Neural cell (in vitro differentiated cells): ENCODE data around the gene PYGM.

Experiments
- EZH2 ChIP-seq: fragments of 200-600, 300-800 bp; shearing (Covaris generic), sonication (generic); IDR thresholded peaks from 2 replicates; pipeline ENCODE4 v1.6.1; 2014; ENCODE audit warnings: antibody characterized with exemption, low read length, borderline replicate concordance, mild to moderate bottlenecking; ENCODE audit not compliant: insufficient read depth, poor library complexity, severe bottlenecking
- POLR2AphosphoS5 ChIP-seq: IDR thresholded peaks from 2 replicates; pipeline ENCODE4 v1.6.1; 2012
- RAD21 ChIP-seq: fragments of 450-650 bp; conservative IDR thresholded peaks from 2 replicates; pipeline ENCODE4 v1.6.1; 2014; ENCODE audit warnings: antibody characterized with exemption, mild to moderate bottlenecking, moderate library complexity
- TAF1 ChIP-seq: IDR thresholded peaks from 2 replicates; pipeline ENCODE4 v1.6.1; 2012; ENCODE audit warnings: low read depth
- TF ChIP-seq, protein P1 (sequence below): IDR thresholded peaks from 2 replicates; pipeline ENCODE4 v1.6.1; 2012; ENCODE audit warnings: borderline replicate concordance
- TF ChIP-seq, protein P2 (sequence below): fragments of 450-650 bp; IDR thresholded peaks from 2 replicates; pipeline ENCODE4 v1.5.1; 2014; ENCODE audit warnings: antibody characterized with exemption, mild to moderate bottlenecking, moderate library complexity; ENCODE audit not compliant: poor library complexity, severe bottlenecking

- no peak for TF ChIP-seq EZH2
- TF ChIP-seq, protein P1, sequence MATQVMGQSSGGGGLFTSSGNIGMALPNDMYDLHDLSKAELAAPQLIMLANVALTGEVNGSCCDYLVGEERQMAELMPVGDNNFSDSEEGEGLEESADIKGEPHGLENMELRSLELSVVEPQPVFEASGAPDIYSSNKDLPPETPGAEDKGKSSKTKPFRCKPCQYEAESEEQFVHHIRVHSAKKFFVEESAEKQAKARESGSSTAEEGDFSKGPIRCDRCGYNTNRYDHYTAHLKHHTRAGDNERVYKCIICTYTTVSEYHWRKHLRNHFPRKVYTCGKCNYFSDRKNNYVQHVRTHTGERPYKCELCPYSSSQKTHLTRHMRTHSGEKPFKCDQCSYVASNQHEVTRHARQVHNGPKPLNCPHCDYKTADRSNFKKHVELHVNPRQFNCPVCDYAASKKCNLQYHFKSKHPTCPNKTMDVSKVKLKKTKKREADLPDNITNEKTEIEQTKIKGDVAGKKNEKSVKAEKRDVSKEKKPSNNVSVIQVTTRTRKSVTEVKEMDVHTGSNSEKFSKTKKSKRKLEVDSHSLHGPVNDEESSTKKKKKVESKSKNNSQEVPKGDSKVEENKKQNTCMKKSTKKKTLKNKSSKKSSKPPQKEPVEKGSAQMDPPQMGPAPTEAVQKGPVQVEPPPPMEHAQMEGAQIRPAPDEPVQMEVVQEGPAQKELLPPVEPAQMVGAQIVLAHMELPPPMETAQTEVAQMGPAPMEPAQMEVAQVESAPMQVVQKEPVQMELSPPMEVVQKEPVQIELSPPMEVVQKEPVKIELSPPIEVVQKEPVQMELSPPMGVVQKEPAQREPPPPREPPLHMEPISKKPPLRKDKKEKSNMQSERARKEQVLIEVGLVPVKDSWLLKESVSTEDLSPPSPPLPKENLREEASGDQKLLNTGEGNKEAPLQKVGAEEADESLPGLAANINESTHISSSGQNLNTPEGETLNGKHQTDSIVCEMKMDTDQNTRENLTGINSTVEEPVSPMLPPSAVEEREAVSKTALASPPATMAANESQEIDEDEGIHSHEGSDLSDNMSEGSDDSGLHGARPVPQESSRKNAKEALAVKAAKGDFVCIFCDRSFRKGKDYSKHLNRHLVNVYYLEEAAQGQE: no peak
- TF ChIP-seq, protein P2, sequence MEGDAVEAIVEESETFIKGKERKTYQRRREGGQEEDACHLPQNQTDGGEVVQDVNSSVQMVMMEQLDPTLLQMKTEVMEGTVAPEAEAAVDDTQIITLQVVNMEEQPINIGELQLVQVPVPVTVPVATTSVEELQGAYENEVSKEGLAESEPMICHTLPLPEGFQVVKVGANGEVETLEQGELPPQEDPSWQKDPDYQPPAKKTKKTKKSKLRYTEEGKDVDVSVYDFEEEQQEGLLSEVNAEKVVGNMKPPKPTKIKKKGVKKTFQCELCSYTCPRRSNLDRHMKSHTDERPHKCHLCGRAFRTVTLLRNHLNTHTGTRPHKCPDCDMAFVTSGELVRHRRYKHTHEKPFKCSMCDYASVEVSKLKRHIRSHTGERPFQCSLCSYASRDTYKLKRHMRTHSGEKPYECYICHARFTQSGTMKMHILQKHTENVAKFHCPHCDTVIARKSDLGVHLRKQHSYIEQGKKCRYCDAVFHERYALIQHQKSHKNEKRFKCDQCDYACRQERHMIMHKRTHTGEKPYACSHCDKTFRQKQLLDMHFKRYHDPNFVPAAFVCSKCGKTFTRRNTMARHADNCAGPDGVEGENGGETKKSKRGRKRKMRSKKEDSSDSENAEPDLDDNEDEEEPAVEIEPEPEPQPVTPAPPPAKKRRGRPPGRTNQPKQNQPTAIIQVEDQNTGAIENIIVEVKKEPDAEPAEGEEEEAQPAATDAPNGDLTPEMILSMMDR: no peak
- TF ChIP-seq POLR2AphosphoS5: no peak
- TF ChIP-seq RAD21: no peak
- TF ChIP-seq TAF1: no peak
These were observed 34.8 kb upstream of the PYGM start for GRCh38 chr11:64794526-64794925.
